Small intestine (tissue), 7 donors: ENCODE data around the gene CORO2B. TPM values are rescaled to one million over a fixed set of nuclear protein-coding genes. Genes with fewer than 3 reads are reported as not detected.

ENCODE experiments used
- DNase-seq, 2 donors: peaks; one replicate each; pipeline versions ENCODE4 v3.0.0 to v3.0.0-alpha.2; 2013
- FAIRE-seq: peaks from 2 replicates; lab custom pipeline; 2012; peaks lifted over from hg19 to GRCh38; lab: Jason Lieb, UNC
- H3K27ac ChIP-seq, 3 donors: one replicate each; pipeline ENCODE4 v1.5.1; 2013; ENCODE audit warnings: low read length in 2 of 3, mild to moderate bottlenecking in 2 of 3, control low read depth in 1 of 3, inconsistent platforms in 1 of 3, low read depth in 1 of 3, moderate library complexity in 1 of 3
- H3K27me3 ChIP-seq, 3 donors: one replicate each; pipeline ENCODE4 v1.6.1; 2013; ENCODE audit warnings: low read length in 3 of 3, inconsistent platforms in 1 of 3; ENCODE audit not compliant: control insufficient read depth in 3 of 3, insufficient read depth in 3 of 3
- H3K36me3 ChIP-seq, 3 donors: one replicate each; pipeline ENCODE4 v1.6.1; 2013; ENCODE audit warnings: low read length in 3 of 3, inconsistent platforms in 1 of 3, low read depth in 1 of 3, mild to moderate bottlenecking in 1 of 3, moderate library complexity in 1 of 3; ENCODE audit not compliant: control insufficient read depth in 3 of 3, insufficient read depth in 2 of 3
- H3K4me1 ChIP-seq, 3 donors: one replicate each; pipeline ENCODE4 v1.6.1; 2013; ENCODE audit warnings: low read length in 2 of 3, inconsistent platforms in 1 of 3, low read depth in 1 of 3, mild to moderate bottlenecking in 1 of 3, moderate library complexity in 1 of 3; ENCODE audit not compliant: control insufficient read depth in 3 of 3, insufficient read depth in 2 of 3
- H3K4me3 ChIP-seq, 3 donors: one replicate each; pipeline ENCODE4 v1.5.1; 2013; ENCODE audit warnings: low read length in 3 of 3, control low read depth in 1 of 3, inconsistent platforms in 1 of 3, low read depth in 1 of 3, mild to moderate bottlenecking in 1 of 3, moderate library complexity in 1 of 3
- H3K9me3 ChIP-seq, 2 donors: one replicate each; pipeline ENCODE4 v1.6.1; 2013; ENCODE audit warnings: low read depth in 1 of 2, low read length in 1 of 2; ENCODE audit not compliant: control insufficient read depth in 2 of 2, insufficient read depth in 1 of 2
- WGBS, 3 donors: extraction: QIAGEN DNeasy Blood & Tissue Kit; methylation state at CpG; one replicate each; pipeline ENCODE4 v1.1.7; 2013; 5-methylcytosine and 5-hydroxymethylcytosine counted together
- polyA plus RNA-seq, 4 donors: library from polyadenylated mRNA; stranded (reverse) in 3 of 4; unstranded in 1 of 4; fragments of 200-250 nt in 3 of 4; fragments of 120-200 nt in 1 of 4; gene quantifications; one replicate each; pipeline versions ENCODE4 v1.2.1 to v1.2.3, GENCODE V29; 2013
- donor health status: healthy with polysubstance abuse.
- donor health status: control.
- donor health status: control.
- donor health status: Bipolar disorder and iron deficiency.
- donor health status: healthy.

Gene CORO2B
- polyA plus RNA-seq, 4 donors, result 1.3 to 3.0 (median 1.7) TPM

DNA sequence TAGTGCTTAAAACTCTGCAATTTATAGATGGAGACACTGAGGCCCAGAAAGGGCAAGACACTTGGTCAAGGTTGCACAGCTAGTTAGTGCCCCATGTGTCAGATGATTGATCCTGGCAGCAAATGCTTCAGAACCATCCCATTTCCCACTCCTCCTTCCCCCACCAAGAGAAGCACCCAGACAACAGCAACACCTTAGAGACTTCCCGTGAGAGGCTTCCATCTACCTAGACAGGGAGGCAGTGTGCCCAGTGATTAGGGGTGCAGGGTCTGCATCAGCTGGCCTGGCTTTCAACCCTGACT lies 77.6 kb downstream of the CORO2B start:
- no peak for FAIRE-seq
- H3K4me3 ChIP-seq, result no peak overlapping the region
- no peaks in the 10 kb centered on the region for H3K27me3 ChIP-seq
- H3K36me3 ChIP-seq, result no peaks in the 10 kb centered on the region
- no peaks in the 10 kb centered on the region for H3K9me3 ChIP-seq
- no peak for DNase-seq
- H3K4me1 ChIP-seq, result peaks cover 0 to 3% (median 0%) of the 10 kb centered on the region in 3 donors
- 80 to 92% (median 90%) methylated on average over 1 of the region's 1 CpG for WGBS, 3 donors
- no peak overlapping the region for H3K27ac ChIP-seq

DNA sequence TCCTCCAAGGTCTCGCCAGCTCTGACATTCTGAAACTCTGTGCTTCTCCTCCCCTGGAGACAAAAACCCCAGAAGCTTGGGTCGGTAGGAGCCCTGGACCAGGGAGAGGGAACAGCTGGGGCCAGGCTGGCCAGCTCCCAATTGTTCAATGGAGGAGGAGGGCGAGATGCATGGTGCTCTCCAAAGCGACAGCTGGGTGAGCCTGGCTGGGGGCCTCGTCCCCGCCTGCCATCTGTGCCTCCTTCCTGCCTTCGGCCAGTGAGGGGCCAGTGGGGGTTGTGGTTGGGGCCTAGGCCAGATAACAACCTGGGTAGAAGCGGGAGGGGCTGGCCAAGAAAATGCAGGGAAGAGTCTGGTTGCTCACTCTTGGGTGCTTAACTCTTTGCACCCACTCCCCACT lies 79.4 kb downstream of the CORO2B start:
- no peak overlapping the region for H3K4me3 ChIP-seq
- H3K36me3 ChIP-seq, result no peaks in the 10 kb centered on the region
- FAIRE-seq, result no peak
- no peaks in the 10 kb centered on the region for H3K9me3 ChIP-seq
- H3K27ac ChIP-seq, result no peak overlapping the region
- WGBS, 3 donors, result 50 to 70% (median 55%) methylated on average over 8 of the region's 8 CpGs
- H3K4me1 ChIP-seq, result no peaks in the 10 kb centered on the region
- no peak for DNase-seq
- H3K27me3 ChIP-seq, result no peaks in the 10 kb centered on the region

DNA sequence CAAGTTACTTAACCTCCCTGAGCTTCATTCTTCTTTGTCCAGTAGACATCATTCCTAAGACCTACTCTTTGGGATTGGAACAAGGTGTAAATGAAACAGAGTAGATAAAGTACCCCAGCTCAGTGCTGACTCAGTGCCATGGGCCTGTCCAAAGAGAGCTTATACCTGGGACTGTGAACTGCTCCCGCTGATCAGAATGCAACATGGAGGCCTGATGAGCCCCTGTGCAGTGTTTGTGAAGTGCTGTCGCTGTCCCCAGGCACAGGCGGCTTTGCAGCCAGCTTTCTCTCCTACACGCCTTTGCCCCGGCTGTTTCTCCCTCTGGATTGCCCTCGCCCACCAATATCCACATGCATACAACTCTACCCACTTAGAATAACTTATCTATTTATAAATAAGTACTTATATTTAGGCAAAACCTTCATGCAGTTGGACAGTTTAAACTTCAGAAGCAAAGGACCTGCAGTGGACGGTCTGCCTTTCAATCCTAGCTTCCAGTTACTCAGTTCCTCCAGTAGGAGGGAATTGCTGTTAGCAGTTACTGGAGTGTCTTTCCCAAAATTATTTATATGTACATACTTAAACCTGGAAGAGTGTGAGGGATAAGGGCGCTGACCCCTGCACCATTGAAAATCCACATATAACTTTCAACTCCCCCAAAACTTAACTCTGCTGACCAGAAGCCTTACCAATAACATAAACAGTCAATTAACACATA lies 80.0 kb downstream of the CORO2B start:
- no peak for FAIRE-seq

DNA sequence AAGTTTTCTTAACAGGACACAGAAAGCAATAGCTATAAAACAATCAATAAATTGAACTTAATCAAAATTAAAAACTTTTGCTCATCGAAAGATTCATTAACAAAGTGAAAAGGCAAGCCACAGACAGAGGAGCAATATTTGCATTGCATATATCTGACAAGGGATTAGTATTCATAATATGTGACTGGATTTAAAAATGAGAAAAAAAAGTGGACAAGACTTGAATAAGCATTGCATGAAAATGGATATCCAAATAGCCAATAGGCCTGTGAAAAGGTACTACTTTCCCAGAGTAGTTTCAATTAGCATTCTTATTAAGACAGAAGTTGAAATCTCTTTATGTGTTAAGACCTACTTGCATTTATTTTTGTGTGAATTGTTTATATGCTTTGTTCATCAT lies 84.7 kb downstream of the CORO2B start:
- DNase-seq (no peak), FAIRE-seq (no peak)
- Histone ChIP-seq H3K27me3 (peaks cover 0 to 2% (median 0%) of the 10 kb centered on the region in 3 donors), H3K36me3 (no peaks in the 10 kb centered on the region), H3K4me1 (no peaks in the 10 kb centered on the region), H3K4me3 (no peak overlapping the region), H3K9me3 (no peaks in the 10 kb centered on the region), H3K27ac (no peak overlapping the region)
- 85 to 94% (median 93%) methylated on average over 1 of the region's 1 CpG for WGBS, 3 donors

More for the DNA sequence above, 80.0 kb downstream of the CORO2B start:
- no peaks in the 10 kb centered on the region for H3K4me1 ChIP-seq
- H3K27ac ChIP-seq, result no peak overlapping the region
- DNase-seq, result no peak
- H3K36me3 ChIP-seq, result no peaks in the 10 kb centered on the region
- H3K9me3 ChIP-seq, result no peaks in the 10 kb centered on the region
- H3K4me3 ChIP-seq, result no peak overlapping the region
- no peaks in the 10 kb centered on the region for H3K27me3 ChIP-seq
- WGBS, 3 donors, result 74 to 88% (median 76%) methylated on average over 8 of the region's 8 CpGs

DNA sequence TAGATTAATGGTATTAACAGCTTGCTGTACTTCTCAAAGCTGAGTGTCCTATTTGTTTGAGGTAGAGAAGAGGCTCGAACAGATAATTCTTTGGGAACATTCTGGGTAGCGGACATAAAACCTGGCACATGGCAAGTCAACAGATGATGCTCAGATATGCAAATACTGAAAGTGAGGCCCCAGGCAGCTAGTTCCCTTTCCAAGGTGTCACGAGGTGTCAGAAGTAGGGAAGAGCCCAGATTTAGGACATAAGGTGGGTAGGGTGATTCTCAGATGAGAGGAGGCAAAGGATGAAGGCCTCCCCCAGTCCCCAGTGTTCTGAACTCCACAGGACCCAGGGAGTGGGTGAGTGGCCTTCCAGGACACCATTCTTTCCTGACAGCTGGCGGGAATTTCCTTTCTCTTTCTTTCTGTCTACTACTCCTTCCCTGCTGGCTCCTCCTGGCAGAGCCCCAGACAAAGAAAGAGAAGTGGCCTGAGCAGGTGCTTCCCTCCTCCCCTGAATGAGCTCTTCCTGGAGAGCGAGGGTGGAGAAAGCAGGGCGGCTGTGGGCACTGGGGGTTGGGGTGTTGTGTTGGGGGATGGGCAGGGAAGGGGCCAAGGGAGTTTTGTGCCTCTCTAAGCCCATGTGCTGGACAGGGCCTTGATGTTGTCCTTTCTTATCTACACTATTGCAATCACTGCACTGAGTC lies 87.5 kb downstream of the CORO2B start:
- Histone ChIP-seq H3K27ac (no peak overlapping the region), H3K4me1 (no peaks in the 10 kb centered on the region), H3K9me3 (no peaks in the 10 kb centered on the region), H3K27me3 (peaks cover 0 to 8% (median 0%) of the 10 kb centered on the region in 3 donors), H3K36me3 (no peaks in the 10 kb centered on the region), H3K4me3 (no peak overlapping the region)
- DNase-seq (no peak), FAIRE-seq (no peak)
- WGBS, 3 donors, result 41 to 57% (median 45%) methylated on average over 5 to 6 of the region's 6 CpGs

DNA sequence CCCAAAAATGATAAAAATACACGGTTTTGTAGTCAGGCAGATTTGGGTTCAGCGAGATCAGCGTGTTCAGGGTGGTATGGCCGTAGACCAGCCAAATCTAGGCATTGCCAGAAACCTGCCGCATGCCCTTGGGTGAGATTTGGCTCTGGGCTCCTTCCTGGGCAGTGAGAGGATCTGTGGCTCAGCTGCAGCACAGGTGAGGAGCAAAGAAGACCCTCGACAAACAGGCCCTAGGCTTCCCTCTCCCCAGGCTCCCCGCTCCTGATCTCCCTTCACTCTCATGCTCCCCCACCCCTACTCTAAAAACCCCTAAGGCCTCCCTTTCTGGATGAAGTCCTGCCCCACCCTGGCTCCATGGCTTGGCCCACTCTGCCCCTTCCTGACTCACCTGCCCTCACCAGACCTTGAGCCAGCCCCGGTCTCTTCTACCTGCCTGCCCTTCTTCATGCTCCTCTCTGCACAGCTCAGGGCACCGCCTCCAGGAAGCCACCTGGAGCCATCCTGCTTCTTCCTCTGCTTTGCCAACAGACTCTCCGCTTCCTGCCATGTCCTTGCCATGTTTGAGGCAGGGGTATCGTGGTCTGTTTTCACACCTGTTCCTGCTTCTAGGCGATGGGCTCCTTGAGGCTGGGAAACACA lies 88.1 kb downstream of the CORO2B start:
- 75 to 79% (median 78%) methylated on average over 12 of the region's 12 CpGs for WGBS, 3 donors
- Histone ChIP-seq H3K4me3 (no peak overlapping the region), H3K36me3 (no peaks in the 10 kb centered on the region), H3K4me1 (no peaks in the 10 kb centered on the region), H3K27ac (no peak overlapping the region), H3K27me3 (peaks cover 0 to 8% (median 0%) of the 10 kb centered on the region in 3 donors), H3K9me3 (no peaks in the 10 kb centered on the region)
- DNase-seq (no peak), FAIRE-seq (no peak)

DNA sequence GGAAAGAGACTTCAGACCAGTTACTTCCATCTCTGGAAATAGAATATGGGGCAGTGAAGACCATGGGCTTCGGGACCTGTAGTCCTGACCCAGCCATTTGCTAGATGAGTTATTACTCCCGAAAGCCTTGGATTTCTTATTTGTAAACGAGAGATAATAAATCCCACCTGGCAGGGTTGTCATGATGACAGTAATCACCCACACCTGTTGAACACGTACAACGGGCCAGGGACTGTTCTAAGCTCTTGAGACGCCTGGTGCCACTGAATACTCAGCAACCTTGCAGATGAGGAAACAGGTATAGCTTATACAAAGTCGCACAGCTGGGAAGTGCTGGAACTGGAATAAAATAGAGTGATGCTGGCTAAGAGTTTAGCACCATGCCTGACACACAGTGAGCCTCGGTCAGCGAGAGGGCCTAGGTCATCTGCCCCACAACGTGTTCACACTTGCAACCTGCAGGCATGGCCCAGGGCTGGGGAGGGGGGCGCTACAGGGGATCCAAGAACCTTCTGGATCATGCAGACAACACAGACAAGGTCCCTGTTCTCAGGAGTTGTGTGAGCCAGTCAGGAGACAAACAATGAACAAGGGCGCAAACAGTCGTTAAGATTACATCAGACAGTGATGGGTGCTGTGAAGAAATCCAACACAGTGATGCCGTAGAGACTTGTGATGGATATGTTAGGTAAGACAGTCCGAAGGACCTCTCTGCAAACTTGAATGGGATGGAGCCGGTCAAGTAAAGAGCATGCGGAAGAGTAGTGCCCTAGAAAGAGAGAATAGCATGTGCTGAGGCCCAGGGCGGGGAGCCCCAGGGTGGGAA lies 89.2 kb downstream of the CORO2B start:
- FAIRE-seq (no peak), DNase-seq (no peak)
- H3K27ac ChIP-seq, result no peak overlapping the region
- H3K27me3 ChIP-seq, result peaks cover 0 to 9% (median 0%) of the 10 kb centered on the region in 3 donors
- no peaks in the 10 kb centered on the region for H3K36me3 ChIP-seq
- 82 to 88% (median 82%) methylated on average over 18 of the region's 18 CpGs for WGBS, 3 donors
- no peaks in the 10 kb centered on the region for H3K4me1 ChIP-seq
- H3K9me3 ChIP-seq, result no peaks in the 10 kb centered on the region
- H3K4me3 ChIP-seq, result no peak overlapping the region
